CD4-positive, alpha-beta T cell (primary cell): ENCODE results near the gene AFAP1. TPM values are rescaled to one million over a fixed set of nuclear protein-coding genes. Genes with fewer than 3 reads are reported as not detected.

Experiments
- ATAC-seq: fragments of 200-7000 bp; cut with Tn5 transposase; one replicate; pipeline ENCODE4 v1.10.0; 2022; ENCODE audit warnings: mild to moderate bottlenecking; ENCODE audit not compliant: poor library complexity
- CTCF ChIA-PET: fragments of 350-600 bp; sonication (Branson Sonifier 250); formaldehyde crosslinking; loops from one replicate; lab custom pipeline; 2021; ENCODE audit warnings: antibody characterized with exemption, inconsistent platforms; lab: Charles Lee
- POLR2A ChIA-PET: fragments of 350-600 bp; sonication (Branson Sonifier 250); formaldehyde crosslinking; loops from one replicate; lab custom pipeline; 2021; ENCODE audit warnings: antibody characterized with exemption, inconsistent platforms; lab: Charles Lee
- DNase-seq, 14 experiments: peaks; one replicate each; pipeline ENCODE4 v3.0.0-alpha.2; 2013 to 2020; ENCODE audit warnings: mixed read lengths in 2 of 14
- H3K27ac ChIP-seq, 2 donors: one replicate each; pipeline versions ENCODE4 v1.5.1 to v1.7.0; 2013; ENCODE audit warnings: low read length in 2 of 2, low read depth in 1 of 2, mild to moderate bottlenecking in 1 of 2
- H3K27me3 ChIP-seq, 2 experiments: 1 replicate in 1 of 2; 2 replicates in 1 of 2; pipeline versions ENCODE4 v1.6.1 to v1.7.0; 2013; ENCODE audit warnings: low read length in 2 of 2, control low read depth in 1 of 2, mild to moderate bottlenecking in 1 of 2, moderate library complexity in 1 of 2; ENCODE audit not compliant: insufficient read depth in 2 of 2, control insufficient read depth in 1 of 2
- H3K36me3 ChIP-seq: one replicate; pipeline ENCODE4 v1.6.1; 2013; ENCODE audit warnings: low read length, control low read depth; ENCODE audit not compliant: insufficient read depth
- H3K4me1 ChIP-seq: one replicate; pipeline ENCODE4 v1.6.1; 2013; ENCODE audit warnings: low read length, control low read depth; ENCODE audit not compliant: insufficient read depth
- H3K4me3 ChIP-seq: one replicate; pipeline ENCODE4 v1.5.1; 2013; ENCODE audit warnings: mild to moderate bottlenecking, low read length, moderate library complexity
- H3K9me3 ChIP-seq, 2 experiments: 1 replicate in 1 of 2; 2 replicates in 1 of 2; pipeline versions ENCODE4 v1.6.1 to v1.7.0; 2013; ENCODE audit warnings: low read length in 2 of 2, mild to moderate bottlenecking in 2 of 2, control low read depth in 1 of 2, moderate library complexity in 1 of 2; ENCODE audit not compliant: control insufficient read depth in 1 of 2, insufficient read depth in 1 of 2
- H3K27ac Mint-ChIP-seq: one replicate; pipeline ENCODE4 v1.8.0; 2020; ENCODE audit warnings: mixed read lengths
- H3K27me3 Mint-ChIP-seq: one replicate; pipeline ENCODE4 v1.8.0; 2021; ENCODE audit warnings: mixed read lengths
- H3K36me3 Mint-ChIP-seq: one replicate; pipeline ENCODE4 v1.8.0; 2021; ENCODE audit warnings: low read depth, mixed read lengths
- H3K4me1 Mint-ChIP-seq: one replicate; pipeline ENCODE4 v1.8.0; 2021; ENCODE audit warnings: low read depth, mixed read lengths
- H3K4me3 Mint-ChIP-seq: one replicate; pipeline ENCODE4 v1.8.0; 2020; ENCODE audit warnings: mild to moderate bottlenecking, mixed read lengths
- H3K9me3 Mint-ChIP-seq: one replicate; pipeline ENCODE4 v1.8.0; 2020; ENCODE audit warnings: mixed read lengths
- CTCF ChIP-seq: fragments of 200-600 bp; IDR thresholded peaks from one replicate; pipeline ENCODE4 v1.8.0; 2022; ENCODE audit warnings: antibody characterized with exemption, mild to moderate bottlenecking
- intact Hi-C, 2 experiments: fragments of 100-400 bp; cut with DNase I in 1 of 2; cut with micrococcal nuclease in 1 of 2; formaldehyde crosslinking; loops; one replicate each; pipeline versions ENCODE4 v1.15.1 to v1.9.0; 2023 to 2025; cut with DNase I, micrococcal nuclease
- total RNA-seq, 174 experiments: library from RNA in 2 of 174; stranded (reverse) in 2 of 174; gene quantifications; one replicate each; pipeline ENCODE4 v1.2.3 and lab custom pipeline; 2021 to 2026

The AFAP1 gene
- total RNA-seq, 2 experiments from 2014 or later, result 9.8 to 10.9 TPM

GRCh38 chr4:7798178-7798995, 141.3 kb downstream of the AFAP1 start:
- Histone ChIP-seq H3K36me3 (peaks cover 21% of the 10 kb centered on the region), H3K4me1 (no peaks in the 10 kb centered on the region), H3K4me3 (no peak overlapping the region), H3K27ac (no peak overlapping the region), H3K9me3 (no peaks in the 10 kb centered on the region), H3K27me3 (no peaks in the 10 kb centered on the region)
- ATAC-seq (no peak), DNase-seq (no peak)
- peaks cover 42% of the 10 kb centered on the region for H3K36me3 Mint-ChIP-seq
- H3K27me3 Mint-ChIP-seq, result no peaks in the 10 kb centered on the region
- H3K4me1 Mint-ChIP-seq, result peaks cover 5% of the 10 kb centered on the region
- H3K27ac Mint-ChIP-seq, result no peak overlapping the region
- TF ChIP-seq CTCF, result no peak
- H3K4me3 Mint-ChIP-seq, result no peak overlapping the region
- CTCF ChIA-PET, result interaction anchor here (1.4 kb wide), 1 partner anchor 37 kb away, joined by 4 read pairs; no protein-coding TSS in a partner anchor
- POLR2A ChIA-PET, result no interaction called here
- H3K9me3 Mint-ChIP-seq, result no peaks in the 10 kb centered on the region
- intact Hi-C loops, result no loop called here

GRCh38 chr4:7797330-7797729, 142.3 kb downstream of the AFAP1 start:
- H3K27ac ChIP-seq, result no peak overlapping the region
- Mint-ChIP-seq H3K27me3 (no peaks in the 10 kb centered on the region), H3K9me3 (no peaks in the 10 kb centered on the region), H3K27ac (no peak overlapping the region), H3K4me1 (peaks cover 5% of the 10 kb centered on the region), H3K4me3 (no peak overlapping the region), H3K36me3 (peaks cover 50% of the 10 kb centered on the region)
- peaks cover 21% of the 10 kb centered on the region for H3K36me3 ChIP-seq
- ChIA-PET POLR2A (no interaction called here), CTCF (no interaction called here)
- no peak overlapping the region for H3K4me3 ChIP-seq
- no peaks in the 10 kb centered on the region for H3K4me1 ChIP-seq
- ATAC-seq (no peak), DNase-seq (no peak)
- H3K27me3 ChIP-seq, result no peaks in the 10 kb centered on the region
- TF ChIP-seq CTCF, result no peak
- H3K9me3 ChIP-seq, result no peaks in the 10 kb centered on the region
- intact Hi-C loops, result no loop called here

GRCh38 chr4:7795983-7796382, 143.7 kb downstream of the AFAP1 start:
- DNase-seq, result no peak
- Histone ChIP-seq H3K27ac (no peak overlapping the region), H3K27me3 (no peaks in the 10 kb centered on the region), H3K4me1 (no peaks in the 10 kb centered on the region), H3K36me3 (peaks cover 21% of the 10 kb centered on the region), H3K9me3 (no peaks in the 10 kb centered on the region), H3K4me3 (no peak overlapping the region)
- ChIA-PET POLR2A (no interaction called here), CTCF (no interaction called here)
- Mint-ChIP-seq H3K9me3 (no peaks in the 10 kb centered on the region), H3K4me1 (no peaks in the 10 kb centered on the region), H3K36me3 (peaks cover 54% of the 10 kb centered on the region), H3K27me3 (no peaks in the 10 kb centered on the region), H3K27ac (no peak overlapping the region), H3K4me3 (no peak overlapping the region)
- TF ChIP-seq CTCF, result no peak
- no peak for ATAC-seq
- intact Hi-C loops, result no loop called here
